Measurements from ENCODE around the gene CDK5RAP2.

The CDK5RAP2 gene

DNA sequence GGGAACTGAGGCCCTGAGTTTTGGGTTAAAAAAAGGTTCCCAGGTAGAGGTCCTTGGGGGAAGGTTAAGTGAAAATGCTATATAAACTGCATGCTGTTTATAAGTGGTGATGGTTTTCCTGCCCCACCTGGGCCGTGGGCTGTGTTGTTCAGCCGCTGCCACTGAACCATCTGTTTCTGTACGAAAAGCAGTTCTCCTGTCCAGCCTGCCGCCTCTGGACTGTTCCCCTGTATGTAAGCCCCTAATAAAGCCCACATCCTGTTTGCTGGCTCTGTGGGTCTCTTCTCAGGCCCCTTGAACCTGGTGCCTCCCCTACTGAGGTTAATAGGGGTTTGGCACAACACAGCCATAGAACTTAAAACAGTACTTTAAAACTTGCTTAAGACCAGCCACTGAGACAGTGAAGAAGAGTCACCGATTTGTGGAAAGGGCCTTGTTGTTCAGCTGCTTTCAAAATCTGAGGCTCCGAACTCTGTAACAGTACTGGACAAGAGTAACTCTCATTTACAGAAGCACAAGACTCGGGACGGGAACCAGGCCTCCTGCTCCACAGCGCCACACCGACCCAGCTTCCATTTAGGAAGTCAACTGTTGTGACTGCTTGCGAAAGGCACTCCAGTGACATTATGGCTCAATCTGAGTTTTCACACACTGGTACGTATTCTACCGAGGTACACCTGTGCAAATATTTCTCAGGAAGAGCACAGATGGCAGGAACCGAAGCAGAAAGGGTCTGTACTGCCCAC, 192.5 kb downstream of the CDK5RAP2 start (continued):
- TF ChIP-seq, protein P1, sequence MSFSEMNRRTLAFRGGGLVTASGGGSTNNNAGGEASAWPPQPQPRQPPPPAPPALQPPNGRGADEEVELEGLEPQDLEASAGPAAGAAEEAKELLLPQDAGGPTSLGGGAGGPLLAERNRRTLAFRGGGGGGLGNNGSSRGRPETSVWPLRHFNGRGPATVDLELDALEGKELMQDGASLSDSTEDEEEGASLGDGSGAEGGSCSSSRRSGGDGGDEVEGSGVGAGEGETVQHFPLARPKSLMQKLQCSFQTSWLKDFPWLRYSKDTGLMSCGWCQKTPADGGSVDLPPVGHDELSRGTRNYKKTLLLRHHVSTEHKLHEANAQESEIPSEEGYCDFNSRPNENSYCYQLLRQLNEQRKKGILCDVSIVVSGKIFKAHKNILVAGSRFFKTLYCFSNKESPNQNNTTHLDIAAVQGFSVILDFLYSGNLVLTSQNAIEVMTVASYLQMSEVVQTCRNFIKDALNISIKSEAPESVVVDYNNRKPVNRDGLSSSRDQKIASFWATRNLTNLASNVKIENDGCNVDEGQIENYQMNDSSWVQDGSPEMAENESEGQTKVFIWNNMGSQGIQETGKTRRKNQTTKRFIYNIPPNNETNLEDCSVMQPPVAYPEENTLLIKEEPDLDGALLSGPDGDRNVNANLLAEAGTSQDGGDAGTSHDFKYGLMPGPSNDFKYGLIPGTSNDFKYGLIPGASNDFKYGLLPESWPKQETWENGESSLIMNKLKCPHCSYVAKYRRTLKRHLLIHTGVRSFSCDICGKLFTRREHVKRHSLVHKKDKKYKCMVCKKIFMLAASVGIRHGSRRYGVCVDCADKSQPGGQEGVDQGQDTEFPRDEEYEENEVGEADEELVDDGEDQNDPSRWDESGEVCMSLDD (tag by site-specific recombination; IDR thresholded peaks at IDR 0.05), result no peak
- TF ChIP-seq, protein P2, sequence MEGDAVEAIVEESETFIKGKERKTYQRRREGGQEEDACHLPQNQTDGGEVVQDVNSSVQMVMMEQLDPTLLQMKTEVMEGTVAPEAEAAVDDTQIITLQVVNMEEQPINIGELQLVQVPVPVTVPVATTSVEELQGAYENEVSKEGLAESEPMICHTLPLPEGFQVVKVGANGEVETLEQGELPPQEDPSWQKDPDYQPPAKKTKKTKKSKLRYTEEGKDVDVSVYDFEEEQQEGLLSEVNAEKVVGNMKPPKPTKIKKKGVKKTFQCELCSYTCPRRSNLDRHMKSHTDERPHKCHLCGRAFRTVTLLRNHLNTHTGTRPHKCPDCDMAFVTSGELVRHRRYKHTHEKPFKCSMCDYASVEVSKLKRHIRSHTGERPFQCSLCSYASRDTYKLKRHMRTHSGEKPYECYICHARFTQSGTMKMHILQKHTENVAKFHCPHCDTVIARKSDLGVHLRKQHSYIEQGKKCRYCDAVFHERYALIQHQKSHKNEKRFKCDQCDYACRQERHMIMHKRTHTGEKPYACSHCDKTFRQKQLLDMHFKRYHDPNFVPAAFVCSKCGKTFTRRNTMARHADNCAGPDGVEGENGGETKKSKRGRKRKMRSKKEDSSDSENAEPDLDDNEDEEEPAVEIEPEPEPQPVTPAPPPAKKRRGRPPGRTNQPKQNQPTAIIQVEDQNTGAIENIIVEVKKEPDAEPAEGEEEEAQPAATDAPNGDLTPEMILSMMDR (tag by site-specific recombination; IDR thresholded peaks at IDR 0.05), result no peak
- no peak for TF ChIP-seq ZBTB20 (tag by site-specific recombination; IDR thresholded peaks at IDR 0.05)
- no peak for TF ChIP-seq ZFP3 (tag by site-specific recombination; IDR thresholded peaks at IDR 0.05; ENCODE audit: low read depth)
- TF ChIP-seq, protein P3, sequence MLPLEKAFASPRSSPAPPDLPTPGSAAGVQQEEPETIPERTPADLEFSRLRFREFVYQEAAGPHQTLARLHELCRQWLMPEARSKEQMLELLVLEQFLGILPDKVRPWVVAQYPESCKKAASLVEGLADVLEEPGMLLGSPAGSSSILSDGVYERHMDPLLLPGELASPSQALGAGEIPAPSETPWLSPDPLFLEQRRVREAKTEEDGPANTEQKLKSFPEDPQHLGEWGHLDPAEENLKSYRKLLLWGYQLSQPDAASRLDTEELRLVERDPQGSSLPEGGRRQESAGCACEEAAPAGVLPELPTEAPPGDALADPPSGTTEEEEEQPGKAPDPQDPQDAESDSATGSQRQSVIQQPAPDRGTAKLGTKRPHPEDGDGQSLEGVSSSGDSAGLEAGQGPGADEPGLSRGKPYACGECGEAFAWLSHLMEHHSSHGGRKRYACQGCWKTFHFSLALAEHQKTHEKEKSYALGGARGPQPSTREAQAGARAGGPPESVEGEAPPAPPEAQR (tag by site-specific recombination; IDR thresholded peaks at IDR 0.05), result no peak
- TF ChIP-seq KLF1 (tag by site-specific recombination; IDR thresholded peaks at IDR 0.05), result no peak
- no peak for TF ChIP-seq ZNF621 (tag by site-specific recombination; IDR thresholded peaks at IDR 0.05)
- no peak for TF ChIP-seq PRDM1 (tag by site-specific recombination; IDR thresholded peaks at IDR 0.05)

DNA sequence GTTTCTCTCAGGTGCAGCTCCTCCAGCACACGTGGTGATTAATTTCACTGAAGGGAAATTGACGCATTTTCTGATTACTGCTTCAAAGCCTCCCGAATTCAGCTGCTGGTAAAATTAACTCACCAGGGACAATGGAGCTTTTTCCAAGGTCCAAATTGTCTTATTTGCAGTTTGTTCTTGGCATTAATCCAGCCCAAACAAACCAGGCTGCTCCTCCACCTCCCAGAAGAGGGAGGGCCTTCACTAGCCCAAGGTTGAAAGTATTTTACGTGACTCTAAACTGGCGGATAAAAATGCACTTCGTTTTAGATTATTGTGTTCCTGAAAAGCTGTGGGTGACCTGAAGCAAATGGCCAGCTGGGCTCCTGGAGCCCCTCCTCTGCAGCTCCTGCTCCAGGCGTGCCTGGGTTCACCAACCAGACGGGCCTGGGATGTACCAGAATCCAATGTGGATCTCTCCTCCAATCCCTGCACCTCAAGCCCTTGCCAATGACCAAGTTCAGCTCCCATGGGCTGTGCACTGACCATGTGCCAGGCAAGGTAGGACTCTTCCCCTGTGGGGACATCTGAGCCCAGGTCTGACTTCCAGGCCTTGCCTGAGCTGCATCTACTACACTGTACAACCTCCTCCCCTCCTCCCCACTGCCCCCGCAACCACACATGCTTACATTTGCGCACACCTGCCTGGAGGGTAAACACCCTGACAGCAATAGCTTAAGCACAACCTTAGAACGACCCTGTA, 193.4 kb downstream of the CDK5RAP2 start:
- peaks cover 0 to 38% of the 10 kb centered on the region in 2 experiments; a peak in 1 of 3 replicates for H3K36me3 ChIP-seq (ENCODE audit: control insufficient read depth in 2 of 2, insufficient read depth in 1 of 2, low read length in 2 of 2)
- no peak overlapping the region for H3K27ac ChIP-seq (ENCODE audit: extremely low read depth, low read depth, low read length)
- no peak overlapping the region for H3K4me3 ChIP-seq (ENCODE audit: low read depth, low read length)
- H3K4me1 ChIP-seq (ENCODE audit: control insufficient read depth, insufficient read depth, low read length), result peaks cover 10% of the 10 kb centered on the region
- ChIA-PET CTCF (interaction anchor here (1.2 kb wide), 1 partner anchor 90 kb away, joined by 4 read pairs; no protein-coding TSS in a partner anchor), POLR2A (no interaction called here)
- no peak for TF ChIP-seq ZNF623 (tag by site-specific recombination; IDR thresholded peaks at IDR 0.05)
- TF ChIP-seq, protein P4, sequence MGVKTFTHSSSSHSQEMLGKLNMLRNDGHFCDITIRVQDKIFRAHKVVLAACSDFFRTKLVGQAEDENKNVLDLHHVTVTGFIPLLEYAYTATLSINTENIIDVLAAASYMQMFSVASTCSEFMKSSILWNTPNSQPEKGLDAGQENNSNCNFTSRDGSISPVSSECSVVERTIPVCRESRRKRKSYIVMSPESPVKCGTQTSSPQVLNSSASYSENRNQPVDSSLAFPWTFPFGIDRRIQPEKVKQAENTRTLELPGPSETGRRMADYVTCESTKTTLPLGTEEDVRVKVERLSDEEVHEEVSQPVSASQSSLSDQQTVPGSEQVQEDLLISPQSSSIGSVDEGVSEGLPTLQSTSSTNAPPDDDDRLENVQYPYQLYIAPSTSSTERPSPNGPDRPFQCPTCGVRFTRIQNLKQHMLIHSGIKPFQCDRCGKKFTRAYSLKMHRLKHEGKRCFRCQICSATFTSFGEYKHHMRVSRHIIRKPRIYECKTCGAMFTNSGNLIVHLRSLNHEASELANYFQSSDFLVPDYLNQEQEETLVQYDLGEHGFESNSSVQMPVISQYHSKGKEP (tag by site-specific recombination; IDR thresholded peaks at IDR 0.05), result peak; percentile 52; the same call in 1 of the 2 replicates
- TF ChIP-seq, protein P5, sequence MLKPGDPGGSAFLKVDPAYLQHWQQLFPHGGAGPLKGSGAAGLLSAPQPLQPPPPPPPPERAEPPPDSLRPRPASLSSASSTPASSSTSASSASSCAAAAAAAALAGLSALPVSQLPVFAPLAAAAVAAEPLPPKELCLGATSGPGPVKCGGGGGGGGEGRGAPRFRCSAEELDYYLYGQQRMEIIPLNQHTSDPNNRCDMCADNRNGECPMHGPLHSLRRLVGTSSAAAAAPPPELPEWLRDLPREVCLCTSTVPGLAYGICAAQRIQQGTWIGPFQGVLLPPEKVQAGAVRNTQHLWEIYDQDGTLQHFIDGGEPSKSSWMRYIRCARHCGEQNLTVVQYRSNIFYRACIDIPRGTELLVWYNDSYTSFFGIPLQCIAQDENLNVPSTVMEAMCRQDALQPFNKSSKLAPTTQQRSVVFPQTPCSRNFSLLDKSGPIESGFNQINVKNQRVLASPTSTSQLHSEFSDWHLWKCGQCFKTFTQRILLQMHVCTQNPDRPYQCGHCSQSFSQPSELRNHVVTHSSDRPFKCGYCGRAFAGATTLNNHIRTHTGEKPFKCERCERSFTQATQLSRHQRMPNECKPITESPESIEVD (tag by site-specific recombination; IDR thresholded peaks at IDR 0.05), result peak; percentile 55
- no peaks in the 10 kb centered on the region for H3K9me3 ChIP-seq (ENCODE audit: control insufficient read depth, insufficient read depth, low read depth, low read length)
